Measurements from ENCODE around the gene PSMG4. TPM values are rescaled to one million over a fixed set of nuclear protein-coding genes. Genes with fewer than 3 reads are reported as not detected.

PSMG4 gene
- total and polyA plus RNA-seq, 9 of the 15 experiments (the other 6 are each of a cell fraction or from before 2014, with no cell fraction given), result 12.9 to 185 (median 52.0) TPM

DNA sequence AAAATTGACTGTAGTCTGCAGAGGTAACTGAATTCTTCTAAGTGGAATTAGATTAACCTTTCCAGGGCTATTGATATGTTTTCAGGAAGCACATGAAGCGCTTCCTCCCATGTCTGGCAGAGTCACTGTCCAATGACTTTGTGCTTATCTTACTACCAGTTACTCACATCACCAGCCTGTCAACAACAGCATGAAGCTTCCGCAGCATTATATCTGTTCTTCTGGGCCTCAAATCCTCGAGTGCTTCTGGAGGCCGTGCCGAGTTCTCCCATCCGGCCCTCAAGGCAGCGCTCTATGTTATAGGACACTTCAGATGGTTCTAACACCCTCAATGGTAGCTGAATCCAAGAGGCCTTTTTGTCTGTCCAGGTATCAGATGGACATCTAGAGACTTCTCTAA, 33.2 kb downstream of the PSMG4 start (continued):
- TF ChIP-seq, protein P1, sequence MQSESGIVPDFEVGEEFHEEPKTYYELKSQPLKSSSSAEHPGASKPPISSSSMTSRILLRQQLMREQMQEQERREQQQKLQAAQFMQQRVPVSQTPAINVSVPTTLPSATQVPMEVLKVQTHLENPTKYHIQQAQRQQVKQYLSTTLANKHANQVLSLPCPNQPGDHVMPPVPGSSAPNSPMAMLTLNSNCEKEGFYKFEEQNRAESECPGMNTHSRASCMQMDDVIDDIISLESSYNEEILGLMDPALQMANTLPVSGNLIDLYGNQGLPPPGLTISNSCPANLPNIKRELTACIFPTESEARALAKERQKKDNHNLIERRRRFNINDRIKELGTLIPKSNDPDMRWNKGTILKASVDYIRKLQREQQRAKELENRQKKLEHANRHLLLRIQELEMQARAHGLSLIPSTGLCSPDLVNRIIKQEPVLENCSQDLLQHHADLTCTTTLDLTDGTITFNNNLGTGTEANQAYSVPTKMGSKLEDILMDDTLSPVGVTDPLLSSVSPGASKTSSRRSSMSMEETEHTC (IDR thresholded peaks at IDR 0.05), result peak; percentile 62; the same call in 1 of the 2 replicates
- no peak for TF ChIP-seq CEBPG (CRISPR knock-in tag; IDR thresholded peaks at IDR 0.05)
- no peak for TF ChIP-seq CEBPG (tag; conservative IDR thresholded peaks at IDR 0.05 in 1 of 2, IDR thresholded peaks at IDR 0.05 in 1 of 2)
- TF ChIP-seq, protein P2, sequence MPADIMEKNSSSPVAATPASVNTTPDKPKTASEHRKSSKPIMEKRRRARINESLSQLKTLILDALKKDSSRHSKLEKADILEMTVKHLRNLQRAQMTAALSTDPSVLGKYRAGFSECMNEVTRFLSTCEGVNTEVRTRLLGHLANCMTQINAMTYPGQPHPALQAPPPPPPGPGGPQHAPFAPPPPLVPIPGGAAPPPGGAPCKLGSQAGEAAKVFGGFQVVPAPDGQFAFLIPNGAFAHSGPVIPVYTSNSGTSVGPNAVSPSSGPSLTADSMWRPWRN (IDR thresholded peaks at IDR 0.05; ENCODE audit: low read depth), result no peak
- TF ChIP-seq, protein P3, sequence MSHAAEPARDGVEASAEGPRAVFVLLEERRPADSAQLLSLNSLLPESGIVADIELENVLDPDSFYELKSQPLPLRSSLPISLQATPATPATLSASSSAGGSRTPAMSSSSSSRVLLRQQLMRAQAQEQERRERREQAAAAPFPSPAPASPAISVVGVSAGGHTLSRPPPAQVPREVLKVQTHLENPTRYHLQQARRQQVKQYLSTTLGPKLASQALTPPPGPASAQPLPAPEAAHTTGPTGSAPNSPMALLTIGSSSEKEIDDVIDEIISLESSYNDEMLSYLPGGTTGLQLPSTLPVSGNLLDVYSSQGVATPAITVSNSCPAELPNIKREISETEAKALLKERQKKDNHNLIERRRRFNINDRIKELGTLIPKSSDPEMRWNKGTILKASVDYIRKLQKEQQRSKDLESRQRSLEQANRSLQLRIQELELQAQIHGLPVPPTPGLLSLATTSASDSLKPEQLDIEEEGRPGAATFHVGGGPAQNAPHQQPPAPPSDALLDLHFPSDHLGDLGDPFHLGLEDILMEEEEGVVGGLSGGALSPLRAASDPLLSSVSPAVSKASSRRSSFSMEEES (CRISPR knock-in tag; IDR thresholded peaks at IDR 0.05), result no peak
- TF ChIP-seq NFIC (IDR thresholded peaks at IDR 0.05), result no peak
- no peak for TF ChIP-seq ZNF695 (CRISPR knock-in tag; IDR thresholded peaks at IDR 0.05)
- TF ChIP-seq KLF13 (tag; IDR thresholded peaks at IDR 0.05; ENCODE audit: borderline replicate concordance, low read depth), result no peak
- TF ChIP-seq IFI16 (CRISPR knock-in tag; IDR thresholded peaks at IDR 0.05), result no peak
- no peak for TF ChIP-seq DDX20 (tag; IDR thresholded peaks at IDR 0.05; ENCODE audit: low read depth)
- peak; percentile 87 for TF ChIP-seq SMARCA4 (IDR thresholded peaks at IDR 0.05)
- no peak for TF ChIP-seq ZNF184 (CRISPR knock-in tag; IDR thresholded peaks at IDR 0.05)
- TF ChIP-seq CBX1 (IDR thresholded peaks at IDR 0.05; ENCODE audit: low read depth), result no peak
- TF ChIP-seq, protein P4, sequence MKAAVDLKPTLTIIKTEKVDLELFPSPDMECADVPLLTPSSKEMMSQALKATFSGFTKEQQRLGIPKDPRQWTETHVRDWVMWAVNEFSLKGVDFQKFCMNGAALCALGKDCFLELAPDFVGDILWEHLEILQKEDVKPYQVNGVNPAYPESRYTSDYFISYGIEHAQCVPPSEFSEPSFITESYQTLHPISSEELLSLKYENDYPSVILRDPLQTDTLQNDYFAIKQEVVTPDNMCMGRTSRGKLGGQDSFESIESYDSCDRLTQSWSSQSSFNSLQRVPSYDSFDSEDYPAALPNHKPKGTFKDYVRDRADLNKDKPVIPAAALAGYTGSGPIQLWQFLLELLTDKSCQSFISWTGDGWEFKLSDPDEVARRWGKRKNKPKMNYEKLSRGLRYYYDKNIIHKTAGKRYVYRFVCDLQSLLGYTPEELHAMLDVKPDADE (conservative IDR thresholded peaks at IDR 0.05; ENCODE audit: control insufficient read depth, low read depth, low read length), result no peak
- TF ChIP-seq ZNF79 (CRISPR knock-in tag; IDR thresholded peaks at IDR 0.05; ENCODE audit: low read depth), result no peak
- TF ChIP-seq, protein P5, sequence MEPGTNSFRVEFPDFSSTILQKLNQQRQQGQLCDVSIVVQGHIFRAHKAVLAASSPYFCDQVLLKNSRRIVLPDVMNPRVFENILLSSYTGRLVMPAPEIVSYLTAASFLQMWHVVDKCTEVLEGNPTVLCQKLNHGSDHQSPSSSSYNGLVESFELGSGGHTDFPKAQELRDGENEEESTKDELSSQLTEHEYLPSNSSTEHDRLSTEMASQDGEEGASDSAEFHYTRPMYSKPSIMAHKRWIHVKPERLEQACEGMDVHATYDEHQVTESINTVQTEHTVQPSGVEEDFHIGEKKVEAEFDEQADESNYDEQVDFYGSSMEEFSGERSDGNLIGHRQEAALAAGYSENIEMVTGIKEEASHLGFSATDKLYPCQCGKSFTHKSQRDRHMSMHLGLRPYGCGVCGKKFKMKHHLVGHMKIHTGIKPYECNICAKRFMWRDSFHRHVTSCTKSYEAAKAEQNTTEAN (CRISPR knock-in tag; IDR thresholded peaks at IDR 0.05), result no peak
- TF ChIP-seq ATF7 (IDR thresholded peaks at IDR 0.05), result 0 out of 2 replicates have a peak, but pooled peaks have one; percentile 30
- no peak for TF ChIP-seq WHSC1 (IDR thresholded peaks at IDR 0.05; ENCODE audit: low read length)
- TF ChIP-seq KLF16 (IDR thresholded peaks at IDR 0.05), result no peak
- no peak for TF ChIP-seq ARHGAP35 (IDR thresholded peaks at IDR 0.05; ENCODE audit: partially characterized antibody)
- no peak for TF ChIP-seq RBM22 (IDR thresholded peaks at IDR 0.05; ENCODE audit: low read depth, low read length, poor library complexity, severe bottlenecking)
